GM10266 (cell line): ENCODE measurements around the gene F3.

Experiments used
- DNase-seq: peaks from one replicate; pipeline ENCODE4 v3.0.0; 2012; ENCODE audit errors: extremely low spot score
- CTCF ChIP-seq: IDR thresholded peaks from 2 replicates; pipeline ENCODE4 v1.5.1; 2012; ENCODE audit warnings: mild to moderate bottlenecking, low read depth; ENCODE audit not compliant: control insufficient read depth, insufficient read depth; ENCODE audit errors: missing control alignments

The F3 gene

GRCh38 chr1:94559921-94560320 is 18.4 kb upstream of the F3 start:
- no peak for DNase-seq
- TF ChIP-seq CTCF: no peak

GRCh38 chr1:94555091-94555490 is 13.5 kb upstream of the F3 start:
- TF ChIP-seq CTCF: no peak

GRCh38 chr1:94554580-94554979 is 13.0 kb upstream of the F3 start:
- no peak for TF ChIP-seq CTCF
- no peak for DNase-seq

More at GRCh38 chr1:94555091-94555490, 13.5 kb upstream of the F3 start:
- DNase-seq: no peak

GRCh38 chr1:94553931-94554330 is 12.4 kb upstream of the F3 start:
- TF ChIP-seq CTCF: no peak
- no peak for DNase-seq

GRCh38 chr1:94553323-94553730 is 11.8 kb upstream of the F3 start:
- no peak for DNase-seq
- no peak for TF ChIP-seq CTCF

- DNase-seq: no peak
- no peak for TF ChIP-seq CTCF
Observed at GRCh38 chr1:94552071-94552586, 10.6 kb upstream of the F3 start.

- no peak for TF ChIP-seq CTCF
Observed at GRCh38 chr1:94551449-94551848, 9.9 kb upstream of the F3 start.

More at GRCh38 chr1:94551449-94551848, 9.9 kb upstream of the F3 start:
- no peak for DNase-seq
